ENCODE measurements around the gene TAS2R41.
A peak's percentile ranks its signal among the peaks of the same experiment; 100 is the strongest.
"Not testable (repeated sequence)": the region's sequence is repeated elsewhere in the genome, so short reads cannot be mapped to it uniquely, and the experiment has no call there.

Gene TAS2R41

GRCh38 chr7:143455942-143456341 is 21.7 kb upstream of the TAS2R41 start:
- DNase-seq: no peak

DNA sequence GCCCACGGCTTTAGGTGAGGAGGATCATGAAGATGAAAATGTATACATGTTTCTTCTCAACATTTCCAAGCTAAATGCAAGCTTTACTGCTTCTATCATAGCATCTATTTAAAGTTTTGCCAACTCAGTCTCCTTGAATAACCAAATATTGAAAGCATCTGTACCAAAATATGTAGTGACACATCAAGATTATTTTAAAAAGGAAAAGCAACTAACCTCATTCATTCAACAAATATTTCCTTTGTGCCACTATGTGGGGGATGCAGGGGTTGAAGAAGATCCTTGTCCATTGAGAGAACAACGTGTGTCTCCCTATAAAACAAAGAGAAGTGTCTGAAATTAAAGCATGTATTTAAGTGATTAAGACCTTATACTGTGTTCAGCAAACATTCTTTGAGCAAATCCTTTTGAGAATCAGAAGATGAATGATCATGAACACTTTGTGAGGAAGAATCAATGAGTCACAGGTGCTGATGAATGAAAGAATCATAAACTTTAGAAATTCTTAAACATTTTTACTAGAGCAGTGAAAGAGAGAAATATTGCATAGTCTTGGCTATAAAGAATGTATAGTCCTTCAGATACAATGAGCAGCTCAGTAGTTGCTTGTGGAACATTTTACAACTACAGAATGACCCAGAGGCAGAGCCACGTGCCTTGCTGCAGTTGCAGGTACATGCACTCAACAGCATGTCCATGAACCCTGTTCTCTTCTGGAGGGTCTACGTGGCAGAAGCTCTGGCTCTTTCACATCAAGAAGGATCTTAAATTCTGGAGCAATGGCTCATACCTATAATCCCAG is 20.5 kb upstream of the TAS2R41 start:
- DNase-seq: no peak

GRCh38 chr7:143458263-143458662 is 19.4 kb upstream of the TAS2R41 start:
- no peak for DNase-seq

DNA sequence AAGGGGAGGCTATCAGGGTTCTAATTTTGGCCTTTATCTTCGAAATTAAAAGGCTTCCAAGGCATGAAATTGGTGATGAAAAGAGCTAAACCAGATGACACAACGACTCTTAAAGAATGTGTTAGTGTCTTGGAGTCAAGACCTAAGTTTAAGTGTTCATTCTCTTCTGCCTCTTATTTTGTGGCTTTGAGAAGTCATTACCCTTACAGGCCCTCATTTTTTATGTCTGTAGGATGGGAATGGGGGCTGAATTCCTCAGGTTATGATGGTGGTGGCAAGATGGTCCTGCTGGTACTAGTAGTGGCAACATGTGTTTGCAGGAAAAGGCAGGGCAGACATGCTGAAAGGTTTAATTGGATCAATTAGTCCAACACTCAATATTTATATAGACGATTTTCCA is 19.0 kb upstream of the TAS2R41 start:
- DNase-seq: no peak

DNA sequence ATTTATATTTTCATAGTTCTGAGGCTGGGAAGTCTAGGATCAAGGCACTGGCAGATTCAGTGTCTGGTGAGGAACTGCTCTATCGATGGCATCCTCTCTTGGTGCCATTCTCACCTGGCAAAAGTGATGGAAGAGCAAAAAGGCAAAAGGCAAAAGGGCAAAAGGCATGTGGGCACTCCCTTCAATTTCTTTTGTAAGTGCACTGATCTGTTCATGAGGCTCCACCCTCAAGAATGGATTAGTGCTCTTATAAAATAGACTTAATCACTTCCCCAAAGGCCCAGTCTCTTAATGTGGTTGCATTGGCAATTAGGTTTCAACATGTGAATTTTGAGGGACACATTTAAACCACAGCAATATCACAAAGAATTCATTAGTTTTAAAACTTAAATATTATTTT is 18.3 kb upstream of the TAS2R41 start:
- no peak for DNase-seq

DNA sequence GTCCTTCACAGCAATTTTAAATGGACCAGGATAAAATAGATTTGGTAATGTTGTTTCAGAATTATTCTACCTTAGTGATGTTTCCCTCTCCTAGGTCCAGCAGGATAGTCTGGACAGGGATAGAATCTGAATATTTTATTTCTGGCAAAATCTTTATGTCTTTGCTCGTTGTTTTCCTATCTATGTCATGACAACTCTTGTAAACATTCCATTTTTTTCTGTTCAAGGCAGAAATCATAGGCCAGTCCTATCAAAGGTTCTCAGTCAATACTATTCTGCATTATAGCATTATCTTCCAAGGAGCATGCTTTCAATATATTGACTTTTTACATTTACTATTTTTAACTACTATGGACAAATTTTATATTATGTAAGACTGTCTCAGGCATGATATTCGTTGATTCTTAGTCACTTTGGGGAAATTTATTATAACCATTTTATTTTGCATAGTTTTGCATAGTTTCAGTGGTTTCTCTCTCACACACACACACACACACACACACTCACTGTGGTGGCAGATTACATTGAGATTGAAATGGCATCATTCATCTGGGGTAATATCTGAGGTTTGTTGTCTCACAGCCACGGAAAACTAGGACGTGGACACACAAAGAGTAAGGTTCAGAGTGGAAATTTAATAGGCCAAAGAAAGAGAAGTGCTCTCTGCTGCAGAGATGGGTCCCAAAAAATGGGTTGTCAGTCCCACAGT is 17.2 kb upstream of the TAS2R41 start:
- DNase-seq: no peak

DNA sequence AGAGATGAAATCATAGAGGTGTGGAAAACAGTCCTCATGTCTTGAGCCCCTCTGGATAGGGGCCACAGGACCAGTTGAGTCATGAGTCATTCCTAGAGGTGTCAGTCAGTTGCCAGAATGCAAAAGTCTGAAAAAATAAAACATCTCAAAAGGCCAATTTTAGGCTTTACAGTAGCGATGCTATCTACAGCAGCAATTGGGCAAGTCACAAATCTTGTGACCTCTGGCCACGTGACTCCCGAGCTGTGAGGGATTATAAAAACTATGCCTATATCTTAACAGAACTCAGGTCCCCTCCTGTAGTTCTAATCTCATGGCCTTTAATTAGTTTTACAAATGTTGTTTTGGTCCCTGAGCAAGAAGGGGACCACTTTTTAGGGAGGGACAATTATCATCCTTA is 15.6 kb upstream of the TAS2R41 start:
- DNase-seq: no peak

DNA sequence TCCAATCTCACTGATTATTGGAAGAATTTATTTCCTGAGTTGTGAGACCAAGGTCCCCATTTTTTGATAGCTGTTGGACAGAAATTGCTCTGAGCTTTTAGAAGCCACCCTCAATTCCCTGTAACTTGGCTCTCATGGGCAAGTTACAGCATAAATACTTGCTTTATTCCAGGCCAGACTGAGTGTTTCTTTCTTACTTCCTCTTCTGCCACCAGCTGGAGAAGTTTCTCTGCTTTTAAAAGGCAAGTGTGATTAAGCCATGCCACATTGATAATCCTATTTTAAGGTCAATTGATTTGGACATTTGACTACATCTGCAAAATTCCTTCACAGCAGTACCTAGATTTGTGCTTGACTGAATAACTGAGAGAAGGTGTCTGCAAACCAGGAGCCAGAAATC is 14.1 kb upstream of the TAS2R41 start:
- no peak for DNase-seq

- DNase-seq: no peak
Observed at GRCh38 chr7:143463957-143464356, 13.7 kb upstream of the TAS2R41 start.

DNA sequence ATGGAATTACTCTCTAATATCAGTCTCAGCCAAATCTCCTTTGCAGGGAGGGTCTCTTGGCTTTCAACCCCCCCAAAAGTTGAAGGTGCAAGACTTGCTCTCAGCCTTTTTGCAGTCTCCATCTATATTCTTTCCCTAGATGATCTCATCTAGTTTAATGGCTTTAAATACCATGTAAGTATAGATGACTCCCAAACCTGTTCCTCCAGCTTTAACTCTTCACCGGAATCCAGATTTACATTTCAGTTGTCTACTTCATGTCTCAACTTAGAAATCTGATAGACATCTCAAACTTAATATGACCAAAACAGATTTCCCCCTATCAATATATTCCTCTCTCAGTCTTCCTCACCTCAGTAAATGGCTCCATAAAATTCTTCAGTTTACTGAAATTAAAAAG is 9.9 kb upstream of the TAS2R41 start:
- DNase-seq: no peak

DNA sequence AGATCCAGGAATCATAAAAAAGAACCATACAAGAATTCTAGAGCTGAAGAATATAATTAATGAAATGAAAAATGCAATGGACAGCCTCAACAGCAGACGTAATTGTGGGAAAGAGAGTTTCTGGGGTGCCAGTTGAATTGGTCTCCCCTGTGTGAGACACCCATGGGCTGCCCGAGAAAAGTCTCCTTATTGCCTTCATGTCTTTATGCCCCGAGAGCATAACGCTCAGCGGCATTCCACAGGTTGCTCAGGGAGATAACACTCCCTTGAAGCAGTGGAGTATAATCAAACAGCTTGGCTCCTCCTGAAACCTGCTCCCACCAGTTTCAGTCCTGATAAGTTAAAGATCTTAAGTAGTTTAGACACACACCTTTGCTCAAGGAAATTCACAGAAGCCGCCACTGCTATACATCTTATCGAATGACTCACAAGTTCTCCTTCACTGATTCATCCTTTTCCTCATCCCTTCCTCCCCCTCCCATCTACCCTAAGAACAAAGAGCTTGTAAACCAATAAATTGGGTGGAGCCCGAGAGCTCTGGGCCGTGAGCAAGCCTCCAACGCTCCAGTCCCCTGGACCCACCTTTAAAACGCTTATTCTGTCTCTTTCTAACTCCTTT is 5.5 kb upstream of the TAS2R41 start:
- DNase-seq: not testable (repeated sequence)

DNA sequence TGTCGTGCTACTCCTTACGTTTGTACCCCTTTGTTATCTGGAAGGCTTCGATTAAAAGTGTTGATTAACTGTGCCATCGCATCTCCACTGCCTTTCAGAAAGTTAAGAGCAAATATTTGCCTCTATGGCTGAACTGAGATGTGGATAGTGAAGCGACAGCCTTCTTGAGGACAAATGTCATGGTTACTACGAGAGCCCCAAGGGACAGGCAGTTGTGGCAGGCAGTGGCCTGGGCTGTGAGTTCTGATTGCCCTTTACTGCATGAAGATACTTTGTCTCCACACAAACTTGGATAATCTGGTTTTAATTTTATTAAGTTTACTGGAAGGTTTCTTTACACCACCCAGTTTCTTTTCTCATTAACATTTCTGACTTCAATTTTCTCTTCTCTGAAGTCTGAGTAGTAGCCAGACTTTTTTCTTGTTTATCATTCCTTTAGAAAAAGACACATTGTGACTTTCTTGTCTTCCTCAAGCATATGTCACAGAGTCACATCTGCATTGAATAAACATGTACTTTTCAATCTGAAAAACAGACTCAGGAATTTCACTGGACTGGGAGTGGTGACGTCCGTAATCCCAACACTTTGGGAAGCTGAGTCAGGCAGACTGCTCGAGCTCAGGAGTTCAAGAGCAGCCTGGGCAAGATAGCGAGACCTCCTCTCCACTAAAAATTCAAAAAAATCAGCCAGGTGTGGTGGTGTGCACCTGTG is 1.5 kb downstream of the TAS2R41 start:
- DNase-seq: no peak

GRCh38 chr7:143480501-143480900 is 2.8 kb downstream of the TAS2R41 start:
- no peak for DNase-seq

- DNase-seq: no peak
Observed at GRCh38 chr7:143484119-143484518, 6.4 kb downstream of the TAS2R41 start.

GRCh38 chr7:143485094-143485493 is 7.4 kb downstream of the TAS2R41 start:
- DNase-seq: no peak

DNA sequence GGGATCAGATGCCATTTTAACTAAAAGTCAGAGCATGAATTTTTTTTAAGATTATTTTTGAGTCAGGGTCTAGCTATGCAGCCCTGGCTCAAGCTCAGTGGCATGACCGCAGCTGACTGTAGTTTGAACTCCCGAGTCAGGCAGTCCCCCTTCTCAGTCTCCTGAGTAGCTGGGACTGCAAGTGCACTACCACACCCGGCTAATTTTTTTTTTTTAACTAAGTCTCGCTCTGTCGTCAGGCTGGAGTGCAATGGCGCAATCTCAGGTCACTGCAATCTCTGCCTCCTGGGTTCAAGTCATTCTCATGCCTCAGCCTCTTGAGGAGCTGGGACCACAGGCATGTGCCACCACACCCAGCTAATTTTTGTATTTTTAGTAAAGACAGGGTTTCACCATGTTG is 7.8 kb downstream of the TAS2R41 start:
- no peak for DNase-seq

DNA sequence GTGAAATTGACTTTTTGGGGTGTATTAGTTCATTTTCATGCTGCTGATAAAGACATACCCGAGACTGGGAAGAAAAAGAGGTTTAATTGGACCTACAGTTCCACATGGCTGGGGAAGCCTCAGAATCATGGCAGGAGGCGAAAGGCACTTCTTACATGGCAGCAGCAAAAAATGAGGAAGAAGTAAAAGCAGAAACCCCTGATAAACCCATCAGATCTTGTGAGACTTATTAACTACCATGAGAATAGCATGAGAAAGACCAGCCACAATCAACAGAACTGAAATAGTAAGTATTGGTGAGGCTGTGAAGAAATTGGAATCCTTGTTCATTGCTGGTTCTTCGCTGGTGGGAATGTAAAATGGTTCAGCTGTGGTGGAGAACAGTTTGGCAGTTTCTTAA is 8.6 kb downstream of the TAS2R41 start:
- DNase-seq: not testable (repeated sequence)

GRCh38 chr7:143487061-143487460 is 9.4 kb downstream of the TAS2R41 start:
- DNase-seq: no peak

DNA sequence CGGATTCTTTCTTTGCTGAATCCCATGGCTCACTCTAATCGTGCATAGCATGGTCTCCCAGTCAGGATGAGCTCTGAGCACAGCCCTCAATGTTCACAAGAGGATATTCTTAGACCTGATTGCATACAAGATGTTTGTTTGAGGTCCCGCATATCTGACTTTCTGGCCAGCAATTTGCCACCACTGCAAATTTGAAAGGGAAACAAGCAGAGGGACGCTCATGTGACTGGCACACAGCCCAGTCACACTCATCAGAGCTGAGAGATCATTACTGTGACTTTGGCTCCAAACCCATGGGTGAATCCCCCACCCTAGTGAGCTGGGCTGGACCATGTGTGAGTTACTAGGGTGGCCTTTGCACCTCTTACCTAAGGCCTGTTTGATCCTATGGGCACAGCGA is 9.9 kb downstream of the TAS2R41 start:
- DNase-seq: peak in 2 of 56 donors; percentile 7 to 15

- no peak for DNase-seq
Observed at GRCh38 chr7:143490717-143491306, 13.1 kb downstream of the TAS2R41 start.

DNA sequence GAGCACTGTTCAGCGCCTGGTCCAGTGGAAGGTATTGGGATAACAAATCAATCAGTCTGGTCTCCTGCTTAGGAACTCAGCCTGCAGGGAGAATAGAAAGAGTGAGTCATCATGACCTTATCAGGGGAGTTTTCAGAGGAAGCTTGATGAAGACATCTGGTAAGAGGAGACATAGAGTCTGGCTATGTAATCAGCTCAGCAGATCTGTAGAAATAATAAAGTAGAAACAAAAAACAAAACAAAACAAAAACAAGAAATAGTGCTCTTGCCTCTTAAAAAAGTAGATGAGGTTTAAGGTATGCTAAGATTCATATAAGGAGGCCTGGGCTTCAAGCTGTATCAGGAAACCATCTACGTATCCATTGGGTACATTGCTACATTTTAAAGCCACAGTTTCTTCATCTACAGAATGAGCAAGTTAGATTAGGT is 14.4 kb downstream of the TAS2R41 start:
- no peak for DNase-seq
